ENCODE data around the gene LHX8.

DNA sequence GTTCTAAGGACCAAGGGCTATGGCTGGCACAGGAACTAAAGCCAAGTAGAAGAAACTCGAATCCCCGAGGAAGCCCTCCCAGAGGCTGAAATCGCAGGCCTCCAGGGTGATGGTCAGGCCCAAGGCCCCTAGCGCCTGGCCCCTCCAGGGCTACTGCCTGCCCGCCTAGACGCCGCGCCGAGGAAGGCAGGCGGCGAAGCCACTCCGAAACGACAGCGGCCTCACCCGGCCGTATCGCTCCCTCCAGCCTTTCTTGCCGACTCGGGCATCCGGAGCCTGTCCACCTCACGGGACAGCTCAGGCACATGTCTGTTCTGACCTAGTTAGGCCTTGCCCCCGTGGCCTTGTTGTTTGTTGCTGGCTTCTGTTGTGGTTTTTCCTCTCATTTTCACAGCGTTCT is 9.7 kb upstream of the LHX8 start:
- no peak for TF ChIP-seq POLR2AphosphoS5 (IDR thresholded peaks at IDR 0.05)
- TF ChIP-seq POLR2A (IDR thresholded peaks at IDR 0.05), result no peak
- TF ChIP-seq, protein P1, sequence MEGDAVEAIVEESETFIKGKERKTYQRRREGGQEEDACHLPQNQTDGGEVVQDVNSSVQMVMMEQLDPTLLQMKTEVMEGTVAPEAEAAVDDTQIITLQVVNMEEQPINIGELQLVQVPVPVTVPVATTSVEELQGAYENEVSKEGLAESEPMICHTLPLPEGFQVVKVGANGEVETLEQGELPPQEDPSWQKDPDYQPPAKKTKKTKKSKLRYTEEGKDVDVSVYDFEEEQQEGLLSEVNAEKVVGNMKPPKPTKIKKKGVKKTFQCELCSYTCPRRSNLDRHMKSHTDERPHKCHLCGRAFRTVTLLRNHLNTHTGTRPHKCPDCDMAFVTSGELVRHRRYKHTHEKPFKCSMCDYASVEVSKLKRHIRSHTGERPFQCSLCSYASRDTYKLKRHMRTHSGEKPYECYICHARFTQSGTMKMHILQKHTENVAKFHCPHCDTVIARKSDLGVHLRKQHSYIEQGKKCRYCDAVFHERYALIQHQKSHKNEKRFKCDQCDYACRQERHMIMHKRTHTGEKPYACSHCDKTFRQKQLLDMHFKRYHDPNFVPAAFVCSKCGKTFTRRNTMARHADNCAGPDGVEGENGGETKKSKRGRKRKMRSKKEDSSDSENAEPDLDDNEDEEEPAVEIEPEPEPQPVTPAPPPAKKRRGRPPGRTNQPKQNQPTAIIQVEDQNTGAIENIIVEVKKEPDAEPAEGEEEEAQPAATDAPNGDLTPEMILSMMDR (IDR thresholded peaks at IDR 0.05), result no peak
- TF ChIP-seq EP300 (IDR thresholded peaks at IDR 0.05), result no peak
